SK-N-SH treated with all-trans-retinoic acid at 6 μM for 48 hours (cell line): ENCODE results near the gene BRINP3.

ENCODE experiments used
- ATAC-seq: fragments of 200-7000 bp; cut with Tn5 transposase; 3 replicates; pipeline ENCODE4 v1.9.1; 2020; ENCODE audit warnings: mild to moderate bottlenecking, moderate library complexity
- ARNTL ChIP-seq: fragments of 450-650 bp; formaldehyde crosslinking; IDR thresholded peaks from 2 replicates; pipeline ENCODE4 v1.5.0; 2020; ENCODE audit warnings: low read depth, mild to moderate bottlenecking, moderate library complexity, borderline replicate concordance
- BACH2 ChIP-seq: fragments of 250-450 bp; sonication (Bioruptor Pico); IDR thresholded peaks from 2 replicates; pipeline ENCODE4 v1.9.0; 2021; ENCODE audit warnings: mild to moderate bottlenecking, borderline replicate concordance
- CREB5 ChIP-seq: fragments of 250-450 bp; sonication (Bioruptor Pico); IDR thresholded peaks from 2 replicates; pipeline ENCODE4 v1.5.1; 2020; ENCODE audit warnings: low read depth, mild to moderate bottlenecking, moderate library complexity
- CSDC2 ChIP-seq: fragments of 250-450 bp; sonication (Bioruptor Pico); IDR thresholded peaks from 2 replicates; pipeline ENCODE4 v1.5.0; 2020; ENCODE audit warnings: mild to moderate bottlenecking, moderate library complexity
- CSRNP3 ChIP-seq: fragments of 250-450 bp; sonication (Bioruptor Pico); IDR thresholded peaks from 2 replicates; pipeline ENCODE4 v1.5.1; 2021; ENCODE audit warnings: mild to moderate bottlenecking, moderate library complexity
- GLIS3 ChIP-seq: fragments of 250-450 bp; sonication (Bioruptor Pico); IDR thresholded peaks from 2 replicates; pipeline ENCODE4 v1.5.0; 2020; ENCODE audit warnings: mild to moderate bottlenecking, moderate library complexity
- ISL1 ChIP-seq: fragments of 250-450 bp; sonication (Bioruptor Pico); IDR thresholded peaks from 2 replicates; pipeline ENCODE4 v2.1.2; 2022; ENCODE audit warnings: mild to moderate bottlenecking, moderate library complexity
- OSR1 ChIP-seq: fragments of 250-450 bp; sonication (Bioruptor Pico); IDR thresholded peaks from 2 replicates; pipeline ENCODE4 v1.8.0; 2022; ENCODE audit warnings: moderate library complexity, mild to moderate bottlenecking, inconsistent platforms
- PATZ1 ChIP-seq: fragments of 250-450 bp; sonication (Bioruptor Pico); IDR thresholded peaks from 2 replicates; pipeline ENCODE4 v1.8.0; 2020; ENCODE audit warnings: mild to moderate bottlenecking, moderate library complexity, borderline replicate concordance
- POU6F1 ChIP-seq: fragments of 250-450 bp; sonication (Bioruptor Pico); IDR thresholded peaks from 2 replicates; pipeline ENCODE4 v1.8.0; 2021; ENCODE audit warnings: low read depth, mild to moderate bottlenecking, moderate library complexity, borderline replicate concordance
- PPARA ChIP-seq: fragments of 250-450 bp; sonication (Bioruptor Pico); IDR thresholded peaks from 2 replicates; pipeline ENCODE4 v1.5.0; 2020; ENCODE audit warnings: mild to moderate bottlenecking, borderline replicate concordance
- RARB ChIP-seq: fragments of 250-450 bp; sonication (Bioruptor Pico); IDR thresholded peaks from 2 replicates; pipeline ENCODE4 v1.8.0; 2021; ENCODE audit warnings: mild to moderate bottlenecking, moderate library complexity
- SNAI2 ChIP-seq: fragments of 250-450 bp; sonication (Bioruptor Pico); IDR thresholded peaks from 2 replicates; pipeline ENCODE4 v1.5.0; 2020; ENCODE audit warnings: mild to moderate bottlenecking, moderate library complexity
- TCF4 ChIP-seq: fragments of 250-450 bp; sonication (Bioruptor Pico); IDR thresholded peaks from 2 replicates; pipeline ENCODE4 v1.8.0; 2021; ENCODE audit warnings: mild to moderate bottlenecking, moderate library complexity, borderline replicate concordance
- TOX ChIP-seq: fragments of 250-450 bp; sonication (Bioruptor Pico); IDR thresholded peaks from 2 replicates; pipeline ENCODE4 v1.8.0; 2021; ENCODE audit warnings: mild to moderate bottlenecking, moderate library complexity, borderline replicate concordance
- ZC3H10 ChIP-seq: fragments of 250-450 bp; sonication (Bioruptor Pico); IDR thresholded peaks from 2 replicates; pipeline ENCODE4 v1.5.1; 2021; ENCODE audit warnings: mild to moderate bottlenecking, moderate library complexity
- ZFP3 ChIP-seq: fragments of 250-450 bp; sonication (Bioruptor Pico); IDR thresholded peaks from 2 replicates; pipeline ENCODE4 v1.5.0; 2020; ENCODE audit warnings: mild to moderate bottlenecking, moderate library complexity
- ZFP30 ChIP-seq: fragments of 450-650 bp; formaldehyde crosslinking; IDR thresholded peaks from 2 replicates; pipeline ENCODE4 v1.5.0; 2022; ENCODE audit warnings: mild to moderate bottlenecking, moderate library complexity
- ZNF565 ChIP-seq: fragments of 450-650 bp; formaldehyde crosslinking; conservative IDR thresholded peaks from 2 replicates; pipeline ENCODE4 v1.5.0; 2020; ENCODE audit warnings: low read depth, mild to moderate bottlenecking, moderate library complexity
- ZNF70 ChIP-seq: fragments of 450-650 bp; formaldehyde crosslinking; IDR thresholded peaks from 2 replicates; pipeline ENCODE4 v1.5.0; 2020; ENCODE audit warnings: mild to moderate bottlenecking, moderate library complexity
- ZNF8 ChIP-seq: fragments of 450-650 bp; formaldehyde crosslinking; IDR thresholded peaks from 2 replicates; pipeline ENCODE4 v1.5.0; 2020; ENCODE audit warnings: mild to moderate bottlenecking, moderate library complexity

The BRINP3 gene

DNA sequence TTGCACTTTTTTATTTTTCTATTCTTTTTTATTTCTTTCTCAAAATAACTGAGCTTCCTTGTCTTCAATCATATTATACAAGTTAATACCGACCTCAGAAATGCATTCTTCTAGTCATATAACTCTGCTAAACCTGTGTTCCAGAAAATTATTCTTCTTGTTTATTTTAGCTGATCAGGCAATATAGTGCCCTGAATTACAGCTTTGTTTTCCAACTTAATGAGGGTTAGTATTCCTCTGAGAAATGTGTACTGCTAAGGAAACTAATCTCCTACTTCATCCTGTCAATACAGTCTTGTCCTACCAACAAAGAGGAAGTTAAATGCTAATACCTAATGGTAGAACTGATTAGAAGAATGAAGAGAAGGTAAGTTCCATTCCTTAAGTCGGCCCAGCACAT lies 13.0 kb downstream of the BRINP3 start:
- TF ChIP-seq OSR1 (CRISPR knock-in tag), result no peak
- no peak for TF ChIP-seq ZNF70 (CRISPR knock-in tag)
- no peak for TF ChIP-seq BACH2
- TF ChIP-seq CSRNP3 (CRISPR knock-in tag), result no peak
- no peak for TF ChIP-seq ZNF565
- TF ChIP-seq ZNF8 (CRISPR knock-in tag), result no peak
- TF ChIP-seq CREB5 (CRISPR knock-in tag), result no peak
- TF ChIP-seq ISL1 (CRISPR knock-in tag), result no peak
- TF ChIP-seq POU6F1 (CRISPR knock-in tag), result no peak
- no peak for TF ChIP-seq PATZ1 (CRISPR knock-in tag)
- TF ChIP-seq RARB (CRISPR knock-in tag), result no peak
- TF ChIP-seq SNAI2 (CRISPR knock-in tag), result no peak
- TF ChIP-seq GLIS3 (CRISPR knock-in tag), result no peak
- no peak for TF ChIP-seq TCF4 (CRISPR knock-in tag)
- no peak for TF ChIP-seq ARNTL (CRISPR knock-in tag)
- TF ChIP-seq PPARA, result no peak
- TF ChIP-seq ZC3H10, result no peak
- no peak for TF ChIP-seq CSDC2 (CRISPR knock-in tag)
- no peak for TF ChIP-seq ZFP30 (CRISPR knock-in tag)
- no peak for ATAC-seq

DNA sequence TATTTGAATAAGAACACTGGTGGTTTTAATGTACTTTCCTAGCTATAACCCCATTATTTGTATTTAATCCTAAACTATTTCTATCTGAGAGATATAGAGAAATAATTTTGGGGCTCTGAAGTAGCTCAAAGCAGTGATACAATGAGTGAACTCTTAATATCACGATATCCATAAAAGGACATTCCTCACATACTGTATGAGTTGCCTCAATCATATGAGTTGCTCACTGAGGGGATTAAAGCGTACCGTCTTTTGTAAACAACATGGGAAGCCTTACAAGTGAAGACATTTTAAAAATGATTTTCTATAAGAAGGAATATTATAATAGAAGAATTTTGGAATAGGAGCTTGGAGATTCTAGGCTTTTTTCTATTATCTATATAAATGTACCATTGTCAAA lies 21.5 kb downstream of the BRINP3 start:
- ATAC-seq, result no peak
- no peak for TF ChIP-seq OSR1 (CRISPR knock-in tag)
- TF ChIP-seq ZC3H10, result no peak
- TF ChIP-seq PATZ1 (CRISPR knock-in tag), result no peak
- no peak for TF ChIP-seq TOX (CRISPR knock-in tag)
- TF ChIP-seq ISL1 (CRISPR knock-in tag), result no peak
- TF ChIP-seq ZNF70 (CRISPR knock-in tag), result no peak
- TF ChIP-seq CSDC2 (CRISPR knock-in tag), result no peak
- TF ChIP-seq CREB5 (CRISPR knock-in tag), result no peak
- TF ChIP-seq TCF4 (CRISPR knock-in tag), result no peak
- no peak for TF ChIP-seq BACH2
- no peak for TF ChIP-seq ZFP3
- no peak for TF ChIP-seq CSRNP3 (CRISPR knock-in tag)
- TF ChIP-seq ZFP30 (CRISPR knock-in tag), result no peak
- no peak for TF ChIP-seq GLIS3 (CRISPR knock-in tag)
- no peak for TF ChIP-seq ARNTL (CRISPR knock-in tag)
